Neuronal stem cell (in vitro differentiated cells): Measurements from ENCODE around the gene AGBL4.

Experiments used
- DNase-seq: peaks from one replicate; pipeline ENCODE4 v3.0.0-alpha.2; 2013; ENCODE audit warnings: low spot score
- H2AFZ ChIP-seq: one replicate; pipeline ENCODE4 v1.6.1; 2013; ENCODE audit warnings: mild to moderate bottlenecking, low read length, inconsistent platforms
- H2AK5ac ChIP-seq: 2 replicates; pipeline ENCODE4 v1.6.1; 2013; ENCODE audit warnings: low read depth, mild to moderate bottlenecking, inconsistent platforms, low read length, moderate library complexity, mixed read lengths
- H2BK120ac ChIP-seq: 2 replicates; pipeline ENCODE4 v1.6.1; 2013; ENCODE audit warnings: low read depth, mild to moderate bottlenecking, inconsistent platforms, low read length, moderate library complexity, mixed read lengths
- H2BK12ac ChIP-seq: one replicate; pipeline ENCODE4 v1.6.1; 2013; ENCODE audit warnings: low read length, inconsistent platforms
- H2BK15ac ChIP-seq: 2 replicates; pipeline ENCODE4 v1.6.1; 2013; ENCODE audit warnings: mild to moderate bottlenecking, low read length, inconsistent platforms, mixed read lengths
- H2BK5ac ChIP-seq: one replicate; pipeline ENCODE4 v1.6.1; 2013; ENCODE audit warnings: inconsistent platforms, mild to moderate bottlenecking, low read length, moderate library complexity
- H3K14ac ChIP-seq: one replicate; pipeline ENCODE4 v1.6.1; 2013; ENCODE audit warnings: low read length, inconsistent platforms
- H3K18ac ChIP-seq: 2 replicates; pipeline ENCODE4 v1.6.1; 2013; ENCODE audit warnings: low read length, inconsistent platforms
- H3K23ac ChIP-seq: 2 replicates; pipeline ENCODE4 v1.6.1; 2013; ENCODE audit warnings: low read depth, mild to moderate bottlenecking, mixed read lengths, low read length, inconsistent platforms; ENCODE audit not compliant: poor library complexity
- H3K27ac ChIP-seq: replicated peaks from 3 replicates; pipeline ENCODE4 v1.5.1; 2013; ENCODE audit warnings: low read length, inconsistent platforms
- H3K27me3 ChIP-seq, 3 experiments: 2 replicates each; pipeline ENCODE4 v1.6.1; 2013; ENCODE audit warnings: low read length in 3 of 3, mild to moderate bottlenecking in 2 of 3, inconsistent platforms in 1 of 3, low read depth in 1 of 3, mixed read lengths in 1 of 3, moderate library complexity in 1 of 3; ENCODE audit not compliant: control insufficient read depth in 3 of 3, insufficient read depth in 3 of 3
- H3K36me3 ChIP-seq, 2 donors: replicated peaks in 1 of 2; 2 replicates each; pipeline ENCODE4 v1.6.1; 2013; ENCODE audit warnings: low read length in 2 of 2; ENCODE audit not compliant: control insufficient read depth in 2 of 2, insufficient read depth in 2 of 2
- H3K4ac ChIP-seq: 2 replicates; pipeline ENCODE4 v1.6.1; 2013; ENCODE audit warnings: inconsistent platforms, mild to moderate bottlenecking, low read length, moderate library complexity
- H3K4me1 ChIP-seq, 2 donors: 1 replicate in 1 of 2; 2 replicates in 1 of 2; pipeline ENCODE4 v1.6.1; 2013; ENCODE audit warnings: low read length in 2 of 2, low read depth in 1 of 2; ENCODE audit not compliant: control insufficient read depth in 2 of 2, insufficient read depth in 1 of 2
- H3K4me2 ChIP-seq: one replicate; pipeline ENCODE4 v1.6.1; 2013; ENCODE audit warnings: mild to moderate bottlenecking, low read length, inconsistent platforms; ENCODE audit not compliant: insufficient read depth, poor library complexity, severe bottlenecking
- H3K4me3 ChIP-seq, 2 donors: 2 replicates each; pipeline ENCODE4 v1.5.1; 2013; ENCODE audit warnings: low read length in 2 of 2, mild to moderate bottlenecking in 2 of 2, inconsistent platforms in 1 of 2, moderate library complexity in 1 of 2
- H3K79me1 ChIP-seq: one replicate; pipeline ENCODE4 v1.6.1; 2013; ENCODE audit warnings: low read depth, mild to moderate bottlenecking, inconsistent platforms, low read length, moderate library complexity
- H3K9ac ChIP-seq: one replicate; pipeline ENCODE4 v1.6.1; 2013; ENCODE audit warnings: mild to moderate bottlenecking, low read depth, low read length, inconsistent platforms; ENCODE audit not compliant: poor library complexity
- H3K9me3 ChIP-seq, 2 donors: replicated peaks in 1 of 2; 2 replicates each; pipeline versions ENCODE3 to v1.6.1; 2013; ENCODE audit warnings: low read length in 2 of 2, mild to moderate bottlenecking in 2 of 2, inconsistent platforms in 1 of 2, low read depth in 1 of 2, mixed read lengths in 1 of 2, moderate library complexity in 1 of 2; ENCODE audit not compliant: control insufficient read depth in 2 of 2, insufficient read depth in 1 of 2
- H4K8ac ChIP-seq: one replicate; pipeline ENCODE4 v1.6.1; 2013; ENCODE audit warnings: low read depth, mild to moderate bottlenecking, inconsistent platforms, low read length, moderate library complexity
- H4K91ac ChIP-seq: one replicate; pipeline ENCODE4 v1.6.1; 2013; ENCODE audit warnings: low read length, low read depth, mild to moderate bottlenecking, inconsistent platforms; ENCODE audit not compliant: poor library complexity
- WGBS, 2 donors: extraction: QIAGEN DNeasy Blood & Tissue Kit; methylation state at CpG; one replicate each; pipeline ENCODE4 v1.1.7; 2013; ENCODE audit warnings: missing lambda C conversion rate in 2 of 2, mixed read lengths in 1 of 2; ENCODE audit not compliant: insufficient read length in 2 of 2, insufficient replicate concordance in 1 of 2; ENCODE audit errors: extremely low coverage in 2 of 2; 5-methylcytosine and 5-hydroxymethylcytosine counted together

AGBL4 gene

GRCh38 chr1:48552903-48553606, 1470.7 kb downstream of the AGBL4 start:
- no peak overlapping the region for H3K9ac ChIP-seq

DNA sequence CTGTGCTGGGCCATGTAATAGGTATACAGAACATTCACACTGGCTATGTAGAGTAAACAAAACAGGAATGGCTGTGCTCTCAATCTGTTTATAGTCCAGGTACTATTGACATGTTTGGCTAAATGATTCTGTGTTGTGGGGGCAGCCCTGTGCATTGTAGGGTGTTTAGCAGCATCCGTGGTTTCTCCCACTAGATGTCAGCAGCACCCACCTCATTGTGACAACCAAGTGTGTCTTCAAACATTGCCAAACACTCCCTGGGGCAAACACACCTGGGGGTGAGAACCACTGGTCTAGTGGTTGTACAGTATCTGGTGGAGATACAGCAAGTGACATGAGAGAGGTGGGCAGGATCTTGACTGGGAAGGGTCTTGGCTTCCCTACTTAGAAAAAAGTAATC, 1471.3 kb downstream of the AGBL4 start:
- Histone ChIP-seq H2AFZ (no peak overlapping the region), H3K4me3 (no peak overlapping the region), H3K27me3 (peaks cover 0 to 11% (median 0%) of the 10 kb centered on the region in 3 experiments), H4K91ac (no peak overlapping the region), H4K8ac (no peak overlapping the region), H3K36me3 (no peaks in the 10 kb centered on the region), H3K9me3 (no peaks in the 10 kb centered on the region), H2BK12ac (no peak overlapping the region), H2BK5ac (no peak overlapping the region), H2BK120ac (no peak overlapping the region), H3K4me1 (no peaks in the 10 kb centered on the region), H3K23ac (no peak overlapping the region), H3K14ac (no peak overlapping the region), H3K18ac (no peak overlapping the region), H3K79me1 (no peaks in the 10 kb centered on the region), H3K4ac (no peak overlapping the region), H3K4me2 (no peak overlapping the region), H3K9ac (no peak overlapping the region), H2AK5ac (no peak overlapping the region), H2BK15ac (no peak overlapping the region), H3K27ac (no peak overlapping the region)
- no peak for DNase-seq
- no CpG with 5 or more reads among the region's 1 CpG for WGBS, 2 donors

More at GRCh38 chr1:48552903-48553606, 1470.7 kb downstream of the AGBL4 start:
- Histone ChIP-seq H3K9me3 (no peaks in the 10 kb centered on the region), H3K14ac (no peak overlapping the region), H2AK5ac (no peak overlapping the region), H2AFZ (no peak overlapping the region), H3K4me3 (no peak overlapping the region), H4K91ac (no peak overlapping the region), H4K8ac (no peak overlapping the region), H2BK12ac (no peak overlapping the region), H3K4me1 (no peaks in the 10 kb centered on the region), H3K18ac (no peak overlapping the region), H3K27me3 (peaks cover 0 to 11% (median 0%) of the 10 kb centered on the region in 3 experiments), H3K36me3 (no peaks in the 10 kb centered on the region), H2BK5ac (no peak overlapping the region), H2BK15ac (no peak overlapping the region), H3K27ac (no peak overlapping the region), H3K4me2 (no peak overlapping the region), H3K23ac (no peak overlapping the region), H3K79me1 (no peaks in the 10 kb centered on the region), H3K4ac (no peak overlapping the region), H2BK120ac (no peak overlapping the region)
- no CpG with 5 or more reads among the region's 5 CpGs for WGBS, 2 donors
- DNase-seq: no peak

- no peak overlapping the region for H3K4me2 ChIP-seq
- no peaks in the 10 kb centered on the region for H3K36me3 ChIP-seq
- H3K27me3 ChIP-seq: peaks cover 0 to 12% (median 0%) of the 10 kb centered on the region in 3 experiments
These were observed 1474.8 kb downstream of the AGBL4 start for GRCh38 chr1:48548985-48549384.

DNA sequence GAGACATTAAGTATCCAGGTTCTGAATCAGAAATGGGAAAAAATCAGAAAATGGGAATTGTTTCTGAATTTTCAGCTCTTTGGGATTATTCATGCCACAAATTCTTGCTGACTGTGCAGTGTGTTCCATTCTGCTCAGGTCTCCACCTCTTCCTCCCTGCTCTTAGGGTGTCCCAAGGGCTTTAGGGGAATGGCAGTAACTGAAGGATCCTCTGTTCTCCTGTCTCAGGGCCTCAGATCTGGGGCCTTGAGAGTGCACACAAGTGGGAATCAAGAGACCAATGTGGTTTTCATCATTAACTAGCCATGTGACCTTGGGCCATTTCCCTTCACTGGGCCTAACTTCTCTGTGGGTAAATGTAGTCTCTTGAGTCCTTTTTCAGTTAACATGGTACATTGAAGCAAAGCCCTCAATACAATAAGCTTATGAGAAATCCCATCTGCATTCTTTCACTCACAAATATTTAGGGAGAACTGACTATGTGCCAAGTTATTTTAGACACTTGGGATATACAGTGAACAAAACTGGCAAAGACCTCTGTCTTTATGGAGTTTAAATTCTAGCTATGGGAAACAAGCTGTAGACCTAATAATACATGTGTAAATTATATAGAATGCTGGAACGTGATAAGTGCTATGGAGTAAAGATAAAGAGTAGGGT, 1476.1 kb downstream of the AGBL4 start:
- peaks cover 0 to 8% (median 0%) of the 10 kb centered on the region in 3 experiments for H3K27me3 ChIP-seq
- H2BK120ac ChIP-seq: no peak overlapping the region
- no peak overlapping the region for H3K9ac ChIP-seq
- H3K9me3 ChIP-seq: no peaks in the 10 kb centered on the region
- H4K91ac ChIP-seq: no peak overlapping the region
- no peak overlapping the region for H2BK12ac ChIP-seq
- no peak overlapping the region for H4K8ac ChIP-seq
- H3K4me1 ChIP-seq: no peaks in the 10 kb centered on the region
- no peak overlapping the region for H2BK15ac ChIP-seq
- no peak overlapping the region for H3K18ac ChIP-seq
- H3K4me3 ChIP-seq: no peak overlapping the region
- H3K36me3 ChIP-seq: no peaks in the 10 kb centered on the region
- H2AFZ ChIP-seq: no peak overlapping the region
- WGBS, 2 donors: no CpG with 5 or more reads among the region's 1 CpG
- no peak overlapping the region for H3K27ac ChIP-seq
- H3K79me1 ChIP-seq: no peaks in the 10 kb centered on the region
- no peak overlapping the region for H2AK5ac ChIP-seq
- H3K4ac ChIP-seq: no peak overlapping the region
- H3K4me2 ChIP-seq: no peak overlapping the region
- H3K14ac ChIP-seq: no peak overlapping the region
- DNase-seq: no peak
- no peak overlapping the region for H2BK5ac ChIP-seq
- H3K23ac ChIP-seq: no peak overlapping the region

More at GRCh38 chr1:48548985-48549384, 1474.8 kb downstream of the AGBL4 start:
- no peak overlapping the region for H2BK120ac ChIP-seq
- H3K4me1 ChIP-seq: no peaks in the 10 kb centered on the region
- no peak overlapping the region for H3K4ac ChIP-seq
- H2AFZ ChIP-seq: no peak overlapping the region
- no peaks in the 10 kb centered on the region for H3K79me1 ChIP-seq
- no peaks in the 10 kb centered on the region for H3K9me3 ChIP-seq
- H4K91ac ChIP-seq: no peak overlapping the region
- H2BK12ac ChIP-seq: no peak overlapping the region
- no peak overlapping the region for H3K23ac ChIP-seq
- DNase-seq: no peak
- no peak overlapping the region for H3K18ac ChIP-seq
- H3K27ac ChIP-seq: no peak overlapping the region
- H3K14ac ChIP-seq: no peak overlapping the region
- H2AK5ac ChIP-seq: no peak overlapping the region
- H3K9ac ChIP-seq: no peak overlapping the region
- H2BK5ac ChIP-seq: no peak overlapping the region
- no peak overlapping the region for H4K8ac ChIP-seq
- no peak overlapping the region for H3K4me3 ChIP-seq
- H2BK15ac ChIP-seq: no peak overlapping the region
